AG09309 (cell line): Measurements from ENCODE around the gene ENTPD3.

ENCODE experiments used
- DNase-seq: peaks from one replicate; pipeline ENCODE4 v3.0.0-alpha.2; 2010; ENCODE audit warnings: low read depth
- H3K4me3 ChIP-seq: 2 replicates; pipeline ENCODE4 v1.5.1; 2011; ENCODE audit warnings: mild to moderate bottlenecking, low read depth, low read length, moderate library complexity; ENCODE audit not compliant: control insufficient read depth
- CTCF ChIP-seq: IDR thresholded peaks from 2 replicates; pipeline ENCODE4 v1.5.1; 2011; ENCODE audit warnings: mild to moderate bottlenecking, low read depth, low read length, inconsistent platforms; ENCODE audit not compliant: insufficient read depth, control insufficient read depth; ENCODE audit errors: missing control alignments

ENTPD3 gene

DNA sequence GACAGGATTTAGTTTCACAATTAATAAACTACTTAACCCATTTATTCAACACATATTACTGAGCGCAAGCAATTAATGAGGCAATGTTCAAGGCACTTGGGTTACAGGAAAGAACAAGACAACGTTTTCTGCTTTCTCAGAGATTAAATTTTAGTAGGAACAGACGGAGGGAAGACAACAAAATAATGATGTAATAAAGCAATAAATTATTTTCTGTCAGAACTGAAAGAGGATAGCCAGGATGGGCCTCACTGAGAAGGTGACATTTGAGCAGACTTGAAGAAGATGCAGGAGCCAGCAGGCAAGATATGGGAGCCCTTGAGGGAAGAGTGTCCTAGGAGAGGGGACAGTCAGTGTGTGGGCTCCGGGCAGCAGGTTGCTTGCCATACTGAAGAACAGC lies 58.9 kb downstream of the ENTPD3 start:
- TF ChIP-seq CTCF: no peak
- DNase-seq: no peak
- H3K4me3 ChIP-seq: no peak overlapping the region

- no peak for TF ChIP-seq CTCF
- H3K4me3 ChIP-seq: no peak overlapping the region
- DNase-seq: no peak
These were observed 63.5 kb downstream of the ENTPD3 start for GRCh38 chr3:40450438-40450837.

DNA sequence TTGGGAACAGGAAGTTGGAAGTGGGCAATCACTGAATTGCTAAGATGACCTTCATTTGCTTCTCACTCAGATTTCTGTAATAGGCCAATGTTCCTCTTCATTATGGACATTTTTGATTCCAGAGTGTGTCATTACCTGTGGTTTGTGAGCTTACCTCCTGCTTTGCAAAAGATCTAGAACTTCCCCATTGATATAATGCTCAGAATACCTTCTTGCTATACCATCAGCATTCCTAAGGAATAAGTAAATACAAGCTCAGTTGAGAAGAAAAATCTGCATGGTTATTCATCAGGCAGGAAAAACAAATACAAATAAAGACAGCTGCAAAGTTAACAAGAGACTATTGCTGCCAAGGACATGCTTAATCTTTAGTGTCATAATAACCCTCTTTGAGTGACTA lies 64.6 kb downstream of the ENTPD3 start:
- H3K4me3 ChIP-seq: no peak overlapping the region
- TF ChIP-seq CTCF: no peak
- no peak for DNase-seq

- DNase-seq: no peak
- TF ChIP-seq CTCF: no peak
- H3K4me3 ChIP-seq: no peak overlapping the region; the same call in 1 of the 2 replicates
These were observed 65.1 kb downstream of the ENTPD3 start for GRCh38 chr3:40452057-40452456.

- peak overlapping the region; percentile 91 for H3K4me3 ChIP-seq
- TF ChIP-seq CTCF: no peak
- no peak for DNase-seq
These were observed 65.5 kb downstream of the ENTPD3 start for GRCh38 chr3:40452562-40452875.

GRCh38 chr3:40452876-40453730 lies 66.1 kb downstream of the ENTPD3 start:
- TF ChIP-seq CTCF: no peak
- peak; percentile 92 for DNase-seq

More at GRCh38 chr3:40452876-40453730, 66.1 kb downstream of the ENTPD3 start:
- H3K4me3 ChIP-seq: peak overlapping the region; percentile 91
